Large intestine (tissue), 3 donors: ENCODE results near the gene RBMS3. TPM values are rescaled to one million over a fixed set of nuclear protein-coding genes. Genes with fewer than 3 reads are reported as not detected.

Source experiments
- DNase-seq, 2 donors: peaks; one replicate each; pipeline versions ENCODE4 v3.0.0 to v3.0.0-alpha.2; 2013
- H3K27ac ChIP-seq: one replicate; pipeline ENCODE4 v1.5.1; 2013; ENCODE audit warnings: low read length
- H3K27me3 ChIP-seq: 2 replicates; pipeline ENCODE4 v1.6.1; 2013; ENCODE audit warnings: low read length; ENCODE audit not compliant: control insufficient read depth, insufficient read depth
- H3K36me3 ChIP-seq: 2 replicates; pipeline ENCODE4 v1.6.1; 2013; ENCODE audit warnings: low read length; ENCODE audit not compliant: control insufficient read depth, insufficient read depth
- H3K4me1 ChIP-seq: one replicate; pipeline ENCODE4 v1.6.1; 2013; ENCODE audit warnings: low read length; ENCODE audit not compliant: control insufficient read depth, insufficient read depth
- H3K4me3 ChIP-seq: one replicate; pipeline ENCODE4 v1.5.1; 2013; ENCODE audit warnings: low read length
- H3K9me3 ChIP-seq: one replicate; pipeline ENCODE4 v1.6.1; 2013; ENCODE audit warnings: mild to moderate bottlenecking, low read depth, low read length, moderate library complexity; ENCODE audit not compliant: control insufficient read depth
- WGBS: methylation state at CpG from one replicate; pipeline ENCODE4 v1.1.5; 2013; ENCODE audit warnings: low lambda C conversion rate; ENCODE audit not compliant: insufficient coverage; 5-methylcytosine and 5-hydroxymethylcytosine counted together
- polyA plus RNA-seq: library from polyadenylated mRNA; unstranded; fragments of 120-200 nt; gene quantifications from one replicate; pipeline ENCODE4 v1.2.1, GENCODE V29; 2013

The RBMS3 gene
- polyA plus RNA-seq, 1 donor, result 10.8 TPM

- Histone ChIP-seq H3K27ac (no peak overlapping the region), H3K4me3 (no peak overlapping the region), H3K4me1 (no peaks in the 10 kb centered on the region), H3K36me3 (no peaks in the 10 kb centered on the region), H3K9me3 (no peaks in the 10 kb centered on the region), H3K27me3 (no peaks in the 10 kb centered on the region)
- 78% methylated on average over 5 of the region's 5 CpGs for WGBS
- no peak for DNase-seq
Observed at GRCh38 chr3:29537889-29538609, 257.2 kb downstream of the RBMS3 start.

- no peak for DNase-seq
- Histone ChIP-seq H3K27me3 (no peaks in the 10 kb centered on the region), H3K4me3 (no peak overlapping the region), H3K4me1 (no peaks in the 10 kb centered on the region), H3K36me3 (no peaks in the 10 kb centered on the region), H3K9me3 (no peaks in the 10 kb centered on the region), H3K27ac (no peak overlapping the region)
- WGBS, result no CpG with 5 or more reads among the region's 2 CpGs
Observed at GRCh38 chr3:29538610-29538958, 257.7 kb downstream of the RBMS3 start.

GRCh38 chr3:29540544-29540943 is 259.7 kb downstream of the RBMS3 start:
- Histone ChIP-seq H3K36me3 (no peaks in the 10 kb centered on the region), H3K27ac (no peak overlapping the region), H3K27me3 (no peaks in the 10 kb centered on the region), H3K4me1 (no peaks in the 10 kb centered on the region), H3K9me3 (no peaks in the 10 kb centered on the region), H3K4me3 (no peak overlapping the region)
- no peak for DNase-seq
- no CpG with 5 or more reads among the region's 5 CpGs for WGBS

- no peaks in the 10 kb centered on the region for H3K9me3 ChIP-seq
- H3K4me1 ChIP-seq, result no peaks in the 10 kb centered on the region
- no peak overlapping the region for H3K4me3 ChIP-seq
- H3K36me3 ChIP-seq, result no peaks in the 10 kb centered on the region
- WGBS, result 86% methylated on average over 1 of the region's 1 CpG
- H3K27me3 ChIP-seq, result no peaks in the 10 kb centered on the region
- H3K27ac ChIP-seq, result no peak overlapping the region
- DNase-seq, result no peak
Observed at GRCh38 chr3:29544701-29545363, 264.0 kb downstream of the RBMS3 start.

- no peak for DNase-seq
- Histone ChIP-seq H3K36me3 (no peaks in the 10 kb centered on the region), H3K27ac (no peak overlapping the region), H3K27me3 (no peaks in the 10 kb centered on the region), H3K4me1 (no peaks in the 10 kb centered on the region), H3K4me3 (no peak overlapping the region), H3K9me3 (no peaks in the 10 kb centered on the region)
Observed at GRCh38 chr3:29545615-29546014, 264.7 kb downstream of the RBMS3 start.

GRCh38 chr3:29552051-29552450 is 271.2 kb downstream of the RBMS3 start:
- H3K4me3 ChIP-seq, result no peak overlapping the region
- no peaks in the 10 kb centered on the region for H3K4me1 ChIP-seq
- no peak for DNase-seq
- H3K27ac ChIP-seq, result no peak overlapping the region
- H3K9me3 ChIP-seq, result no peaks in the 10 kb centered on the region
- H3K36me3 ChIP-seq, result no peaks in the 10 kb centered on the region
- H3K27me3 ChIP-seq, result no peaks in the 10 kb centered on the region
- 100% methylated on average over 1 of the region's 3 CpGs for WGBS

GRCh38 chr3:29554566-29554965 is 273.7 kb downstream of the RBMS3 start:
- Histone ChIP-seq H3K4me1 (no peaks in the 10 kb centered on the region), H3K4me3 (no peak overlapping the region), H3K27me3 (no peaks in the 10 kb centered on the region), H3K36me3 (no peaks in the 10 kb centered on the region), H3K27ac (no peak overlapping the region), H3K9me3 (no peaks in the 10 kb centered on the region)
- WGBS, result 80% methylated on average over 2 of the region's 2 CpGs
- no peak for DNase-seq

- Histone ChIP-seq H3K4me3 (no peak overlapping the region), H3K9me3 (no peaks in the 10 kb centered on the region), H3K4me1 (no peaks in the 10 kb centered on the region), H3K36me3 (no peaks in the 10 kb centered on the region), H3K27ac (no peak overlapping the region), H3K27me3 (no peaks in the 10 kb centered on the region)
- DNase-seq, result no peak
- 100% methylated on average over 1 of the region's 2 CpGs for whole genome bisulfite sequencing
Observed at GRCh38 chr3:29555590-29555989, 274.7 kb downstream of the RBMS3 start.

- DNase-seq, result peak in 1 of 2 donors; percentile 2
- no peaks in the 10 kb centered on the region for H3K9me3 ChIP-seq
- no peaks in the 10 kb centered on the region for H3K27me3 ChIP-seq
- no peak overlapping the region for H3K27ac ChIP-seq
- WGBS, result 60% methylated on average over 1 of the region's 2 CpGs
- H3K4me1 ChIP-seq, result no peaks in the 10 kb centered on the region
- H3K4me3 ChIP-seq, result no peak overlapping the region
- H3K36me3 ChIP-seq, result no peaks in the 10 kb centered on the region
Observed at GRCh38 chr3:29557186-29557585, 276.3 kb downstream of the RBMS3 start.

- Histone ChIP-seq H3K9me3 (no peaks in the 10 kb centered on the region), H3K27me3 (no peaks in the 10 kb centered on the region), H3K4me1 (no peaks in the 10 kb centered on the region), H3K4me3 (no peak overlapping the region), H3K27ac (no peak overlapping the region), H3K36me3 (no peaks in the 10 kb centered on the region)
- no CpG with 5 or more reads among the region's 2 CpGs for WGBS
- DNase-seq, result no peak
Observed at GRCh38 chr3:29557825-29558224, 277.0 kb downstream of the RBMS3 start.
